HepG2 (cell line): ENCODE measurements around the gene TOP1. TPM values are rescaled to one million over a fixed set of nuclear protein-coding genes. Genes with fewer than 3 reads are reported as not detected.

Experiments
- AKNA ChIP-seq: sonication (generic); formaldehyde crosslinking; IDR thresholded peaks from 2 replicates; pipeline ENCODE4 v1.4.0; 2020; ENCODE audit warnings: missing genetic modification reagents, borderline replicate concordance
- ATF7-NPFF ChIP-seq: sonication (generic); formaldehyde crosslinking; IDR thresholded peaks from 2 replicates; pipeline ENCODE4 v1.8.1; 2023; ENCODE audit warnings: mild to moderate bottlenecking, low read depth, missing genetic modification reagents, moderate library complexity
- CEBPB ChIP-seq: IDR thresholded peaks from 2 replicates; pipeline ENCODE4 v1.6.1; 2011; ENCODE audit warnings: low read depth, low read length, improper control_type of control experiment, borderline replicate concordance
- CENPX ChIP-seq: sonication (generic); formaldehyde crosslinking; IDR thresholded peaks from 2 replicates; pipeline ENCODE4 v1.9.0; 2021; ENCODE audit warnings: mild to moderate bottlenecking, missing genetic modification reagents, moderate library complexity
- ELF4 ChIP-seq: sonication (generic); formaldehyde crosslinking; IDR thresholded peaks from 2 replicates; pipeline ENCODE4 v1.5.0; 2020; ENCODE audit warnings: missing genetic modification reagents, mild to moderate bottlenecking, moderate library complexity, borderline replicate concordance
- GATAD1 ChIP-seq: IDR thresholded peaks from 2 replicates; pipeline ENCODE4 v1.6.1; 2016; ENCODE audit warnings: missing genetic modification reagents, missing compliant biosample characterization
- HINFP ChIP-seq: sonication (generic); formaldehyde crosslinking; IDR thresholded peaks from 2 replicates; pipeline ENCODE4 v1.4.0; 2020; ENCODE audit warnings: low read depth, mild to moderate bottlenecking, missing genetic modification reagents
- SPEN ChIP-seq: sonication (generic); formaldehyde crosslinking; IDR thresholded peaks from 2 replicates; pipeline ENCODE4 v1.5.1; 2020; ENCODE audit warnings: low read depth, mild to moderate bottlenecking, missing genetic modification reagents
- TBL1XR1 ChIP-seq: fragments of 150-350 bp; IDR thresholded peaks from 2 replicates; pipeline ENCODE4 v1.6.1; 2014; ENCODE audit warnings: borderline replicate concordance, low read length; ENCODE audit not compliant: partially characterized antibody
- TEF ChIP-seq: sonication (generic); formaldehyde crosslinking; IDR thresholded peaks from 2 replicates; pipeline ENCODE4 v1.5.0; 2020; ENCODE audit warnings: missing genetic modification reagents
- ZBTB7B ChIP-seq: sonication (generic); formaldehyde crosslinking; IDR thresholded peaks from 2 replicates; pipeline ENCODE4 v1.4.0; 2020; ENCODE audit warnings: missing genetic modification reagents
- ZNF263 ChIP-seq: sonication (generic); formaldehyde crosslinking; IDR thresholded peaks from 2 replicates; pipeline ENCODE4 v1.4.0; 2020; ENCODE audit warnings: missing genetic modification reagents
- ZNF557 ChIP-seq: sonication (generic); formaldehyde crosslinking; IDR thresholded peaks from 2 replicates; pipeline ENCODE4 v1.4.0; 2020; ENCODE audit warnings: missing genetic modification reagents
- ZNF891 ChIP-seq: sonication (generic); formaldehyde crosslinking; IDR thresholded peaks from 2 replicates; pipeline ENCODE4 v1.5.0; 2020; ENCODE audit warnings: mild to moderate bottlenecking, missing genetic modification reagents
- polyA plus RNA-seq, 8 experiments: library from polyadenylated mRNA; depleted of rRNA in 3 of 8; stranded (reverse) in 7 of 8; unstranded in 1 of 8; fragments of >200 nt; fragmentation: Illumina TruSeq in 4 of 8; extraction: Trizol in 4 of 8; gene quantifications; 2 replicates each; pipeline versions ENCODE4 v1.2.1 to v1.2.3, GENCODE V29; 2011 to 2016; ENCODE audit warnings: low read depth in 4 of 8, missing spikeins in 1 of 8, mixed read lengths in 1 of 8; ENCODE audit not compliant: insufficient read depth in 1 of 8
- total RNA-seq, 5 experiments: library from RNA; depleted of rRNA; stranded (reverse); fragments of >200 nt; fragmentation: Illumina TruSeq; extraction: Trizol; gene quantifications; 2 replicates each; pipeline ENCODE4 v1.2.3, GENCODE V29; 2016; ENCODE audit warnings: low read depth in 1 of 5
- TF ChIP-seq, protein P1 (sequence below): sonication (generic); formaldehyde crosslinking; IDR thresholded peaks from 2 replicates; pipeline ENCODE4 v1.4.0; 2020; ENCODE audit warnings: mild to moderate bottlenecking, missing genetic modification reagents
- TF ChIP-seq, protein P2 (sequence below): sonication (generic); formaldehyde crosslinking; conservative IDR thresholded peaks from 2 replicates; pipeline ENCODE4 v1.4.0; 2020; ENCODE audit warnings: mild to moderate bottlenecking, missing genetic modification reagents, moderate library complexity
- TF ChIP-seq, protein P3 (sequence below): sonication (generic); formaldehyde crosslinking; IDR thresholded peaks from 2 replicates; pipeline ENCODE4 v1.4.0; 2020; ENCODE audit warnings: missing genetic modification reagents

Gene TOP1
- total and polyA plus RNA-seq, 2 of the 13 experiments (the other 11 are each of a cell fraction or from before 2014, with no cell fraction given) = 10.2 to 19.4 TPM

- TF ChIP-seq, protein P1, sequence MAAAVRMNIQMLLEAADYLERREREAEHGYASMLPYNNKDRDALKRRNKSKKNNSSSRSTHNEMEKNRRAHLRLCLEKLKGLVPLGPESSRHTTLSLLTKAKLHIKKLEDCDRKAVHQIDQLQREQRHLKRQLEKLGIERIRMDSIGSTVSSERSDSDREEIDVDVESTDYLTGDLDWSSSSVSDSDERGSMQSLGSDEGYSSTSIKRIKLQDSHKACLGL (CRISPR knock-in tag) = no peak
- no peak for TF ChIP-seq TBL1XR1
- TF ChIP-seq ZBTB7B (CRISPR knock-in tag) = peak; percentile 66; the same call in 1 of the 2 replicates
- no peak for TF ChIP-seq ATF7-NPFF (CRISPR knock-in tag)
- 0 out of 2 replicates have a peak, but pooled peaks have one; percentile 54 for TF ChIP-seq HINFP (CRISPR knock-in tag)
- TF ChIP-seq CENPX (CRISPR knock-in tag) = no peak
- TF ChIP-seq GATAD1 (CRISPR knock-in tag) = peak; percentile 38; the same call in 1 of the 2 replicates
- TF ChIP-seq ZNF557 (CRISPR knock-in tag) = no peak
- no peak for TF ChIP-seq ZNF263 (CRISPR knock-in tag)
- no peak for TF ChIP-seq TEF (CRISPR knock-in tag)
- no peak for TF ChIP-seq AKNA (CRISPR knock-in tag)
- no peak; the same call in 1 of the 2 replicates for TF ChIP-seq CEBPB
- TF ChIP-seq, protein P2, sequence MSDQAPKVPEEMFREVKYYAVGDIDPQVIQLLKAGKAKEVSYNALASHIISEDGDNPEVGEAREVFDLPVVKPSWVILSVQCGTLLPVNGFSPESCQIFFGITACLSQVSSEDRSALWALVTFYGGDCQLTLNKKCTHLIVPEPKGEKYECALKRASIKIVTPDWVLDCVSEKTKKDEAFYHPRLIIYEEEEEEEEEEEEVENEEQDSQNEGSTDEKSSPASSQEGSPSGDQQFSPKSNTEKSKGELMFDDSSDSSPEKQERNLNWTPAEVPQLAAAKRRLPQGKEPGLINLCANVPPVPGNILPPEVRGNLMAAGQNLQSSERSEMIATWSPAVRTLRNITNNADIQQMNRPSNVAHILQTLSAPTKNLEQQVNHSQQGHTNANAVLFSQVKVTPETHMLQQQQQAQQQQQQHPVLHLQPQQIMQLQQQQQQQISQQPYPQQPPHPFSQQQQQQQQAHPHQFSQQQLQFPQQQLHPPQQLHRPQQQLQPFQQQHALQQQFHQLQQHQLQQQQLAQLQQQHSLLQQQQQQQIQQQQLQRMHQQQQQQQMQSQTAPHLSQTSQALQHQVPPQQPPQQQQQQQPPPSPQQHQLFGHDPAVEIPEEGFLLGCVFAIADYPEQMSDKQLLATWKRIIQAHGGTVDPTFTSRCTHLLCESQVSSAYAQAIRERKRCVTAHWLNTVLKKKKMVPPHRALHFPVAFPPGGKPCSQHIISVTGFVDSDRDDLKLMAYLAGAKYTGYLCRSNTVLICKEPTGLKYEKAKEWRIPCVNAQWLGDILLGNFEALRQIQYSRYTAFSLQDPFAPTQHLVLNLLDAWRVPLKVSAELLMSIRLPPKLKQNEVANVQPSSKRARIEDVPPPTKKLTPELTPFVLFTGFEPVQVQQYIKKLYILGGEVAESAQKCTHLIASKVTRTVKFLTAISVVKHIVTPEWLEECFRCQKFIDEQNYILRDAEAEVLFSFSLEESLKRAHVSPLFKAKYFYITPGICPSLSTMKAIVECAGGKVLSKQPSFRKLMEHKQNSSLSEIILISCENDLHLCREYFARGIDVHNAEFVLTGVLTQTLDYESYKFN (CRISPR knock-in tag) = peak; percentile 98
- TF ChIP-seq SPEN (CRISPR knock-in tag) = peak; percentile 70
- TF ChIP-seq, protein P3, sequence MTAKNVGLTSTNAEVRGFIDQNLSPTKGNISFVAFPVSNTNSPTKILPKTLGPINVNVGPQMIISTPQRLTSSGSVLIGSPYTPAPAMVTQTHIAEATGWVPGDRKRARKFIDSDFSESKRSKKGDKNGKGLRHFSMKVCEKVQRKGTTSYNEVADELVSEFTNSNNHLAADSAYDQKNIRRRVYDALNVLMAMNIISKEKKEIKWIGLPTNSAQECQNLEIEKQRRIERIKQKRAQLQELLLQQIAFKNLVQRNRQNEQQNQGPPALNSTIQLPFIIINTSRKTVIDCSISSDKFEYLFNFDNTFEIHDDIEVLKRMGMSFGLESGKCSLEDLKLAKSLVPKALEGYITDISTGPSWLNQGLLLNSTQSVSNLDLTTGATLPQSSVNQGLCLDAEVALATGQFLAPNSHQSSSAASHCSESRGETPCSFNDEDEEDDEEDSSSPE (CRISPR knock-in tag) = peak; percentile 41; the same call in 1 of the 2 replicates
- no peak for TF ChIP-seq ZNF891 (CRISPR knock-in tag)
- no peak; the same call in 1 of the 2 replicates for TF ChIP-seq ELF4
These were observed 10.3 kb downstream of the TOP1 start (continued) for GRCh38 chr20:41038878-41039404.
